OCI-LY3 (cell line): ENCODE data around the gene CLSTN2.

Source experiments
- H2AFZ ChIP-seq: fragments of 200-600, 300-600 bp; shearing (Covaris generic); 2 replicates; pipeline ENCODE4 v1.6.0; 2014; ENCODE audit warnings: antibody characterized with exemption, low read depth, low read length
- H3K27ac ChIP-seq: fragments of 200-600, 300-600 bp; sonication (generic); 2 replicates; pipeline ENCODE4 v1.5.1; 2014; ENCODE audit warnings: mild to moderate bottlenecking, low read length, moderate library complexity, mixed read lengths
- H3K27me3 ChIP-seq: fragments of 200-600, 300-600 bp; sonication (generic); 2 replicates; pipeline ENCODE4 v1.6.1; 2014; ENCODE audit warnings: low read depth, low read length, mixed read lengths
- H3K36me3 ChIP-seq: fragments of 200-600, 300-600 bp; sonication (generic); replicated peaks from 2 replicates; pipeline ENCODE3; 2014; ENCODE audit warnings: low read depth, low read length, mixed read lengths
- H3K4me1 ChIP-seq: fragments of 300-600, 200-600 bp; sonication (generic); 2 replicates; pipeline ENCODE4 v1.6.1; 2014; ENCODE audit warnings: low read length, mixed read lengths
- H3K4me2 ChIP-seq: fragments of 200-600, 300-600 bp; sonication (generic); 2 replicates; pipeline ENCODE4 v1.6.1; 2014; ENCODE audit warnings: low read length, mixed read lengths
- H3K4me3 ChIP-seq: fragments of 300-600, 200-600 bp; sonication (generic); 2 replicates; pipeline ENCODE4 v1.5.1; 2014; ENCODE audit warnings: antibody characterized with exemption, mild to moderate bottlenecking, low read length, moderate library complexity
- H3K79me2 ChIP-seq: fragments of 300-600, 200-600 bp; shearing (Covaris generic); 2 replicates; pipeline ENCODE4 v1.6.1; 2014; ENCODE audit warnings: mild to moderate bottlenecking, low read length, mixed read lengths
- H3K9ac ChIP-seq: fragments of 300-600, 200-600 bp; shearing (Covaris generic); 2 replicates; pipeline ENCODE4 v1.6.0; 2014; ENCODE audit warnings: mild to moderate bottlenecking, low read length, moderate library complexity
- H3K9me3 ChIP-seq: fragments of 200-600, 300-600 bp; shearing (Covaris generic); 2 replicates; pipeline ENCODE4 v1.6.1; 2014; ENCODE audit warnings: low read length, mixed read lengths; ENCODE audit not compliant: insufficient read depth
- H4K20me1 ChIP-seq: fragments of 200-600, 300-600 bp; sonication (generic); 2 replicates; pipeline ENCODE4 v1.6.1; 2016; ENCODE audit warnings: low read length, mixed read lengths; ENCODE audit not compliant: insufficient read depth
- CTCF ChIP-seq: fragments of 200-600, 300-600 bp; sonication (generic); IDR thresholded peaks from 2 replicates; pipeline ENCODE4 v1.5.1; 2014; ENCODE audit warnings: antibody characterized with exemption, low read length, low read depth
- EZH2phosphoT487 ChIP-seq: fragments of 200-600 bp; shearing (Covaris generic); IDR thresholded peaks from 2 replicates; pipeline ENCODE4 v1.6.1; 2018; ENCODE audit warnings: antibody characterized with exemption, mixed run types, low read depth

Gene CLSTN2

GRCh38 chr3:140341817-140342403, 406.9 kb downstream of the CLSTN2 start:
- no peaks in the 10 kb centered on the region for H3K36me3 ChIP-seq
- no peak overlapping the region for H2AFZ ChIP-seq
- no peak for TF ChIP-seq EZH2phosphoT487
- TF ChIP-seq CTCF, result no peak
- no peaks in the 10 kb centered on the region for H3K4me1 ChIP-seq
- no peak overlapping the region for H3K9ac ChIP-seq
- no peaks in the 10 kb centered on the region for H3K79me2 ChIP-seq
- H3K27ac ChIP-seq, result no peak overlapping the region
- H3K9me3 ChIP-seq, result no peaks in the 10 kb centered on the region
- no peak overlapping the region for H3K4me3 ChIP-seq
- no peaks in the 10 kb centered on the region for H4K20me1 ChIP-seq
- H3K4me2 ChIP-seq, result no peak overlapping the region
- H3K27me3 ChIP-seq, result peaks cover 4% of the 10 kb centered on the region; the same call in 1 of the 2 replicates

- TF ChIP-seq EZH2phosphoT487 (no peak), CTCF (no peak)
- Histone ChIP-seq H2AFZ (no peak overlapping the region), H3K79me2 (no peaks in the 10 kb centered on the region), H3K9ac (no peak overlapping the region), H3K4me1 (no peaks in the 10 kb centered on the region), H3K36me3 (no peaks in the 10 kb centered on the region), H3K4me3 (no peak overlapping the region), H3K4me2 (no peak overlapping the region), H3K9me3 (no peaks in the 10 kb centered on the region), H4K20me1 (no peaks in the 10 kb centered on the region), H3K27ac (no peak overlapping the region), H3K27me3 (no peaks in the 10 kb centered on the region)
Measured at GRCh38 chr3:140342668-140343067, 407.7 kb downstream of the CLSTN2 start.

GRCh38 chr3:140343211-140344081, 408.5 kb downstream of the CLSTN2 start:
- Histone ChIP-seq H3K4me1 (no peaks in the 10 kb centered on the region), H3K27me3 (no peaks in the 10 kb centered on the region), H3K4me3 (no peak overlapping the region), H3K9ac (no peak overlapping the region), H3K79me2 (no peaks in the 10 kb centered on the region), H3K27ac (no peak overlapping the region), H3K9me3 (peaks cover 7% of the 10 kb centered on the region; the same call in 1 of the 2 replicates), H2AFZ (no peak overlapping the region), H3K36me3 (peaks cover 2% of the 10 kb centered on the region), H3K4me2 (no peak overlapping the region), H4K20me1 (no peaks in the 10 kb centered on the region)
- TF ChIP-seq EZH2phosphoT487 (no peak), CTCF (no peak)

GRCh38 chr3:140344082-140344454, 409.1 kb downstream of the CLSTN2 start:
- no peak overlapping the region for H2AFZ ChIP-seq
- H3K27me3 ChIP-seq, result no peaks in the 10 kb centered on the region
- no peak overlapping the region for H3K9ac ChIP-seq
- no peak for TF ChIP-seq EZH2phosphoT487
- TF ChIP-seq CTCF, result no peak
- no peaks in the 10 kb centered on the region for H3K79me2 ChIP-seq
- H3K36me3 ChIP-seq, result peaks cover 6% of the 10 kb centered on the region
- peaks cover 10% of the 10 kb centered on the region; the same call in 1 of the 2 replicates for H3K9me3 ChIP-seq
- H3K4me1 ChIP-seq, result no peaks in the 10 kb centered on the region
- H3K4me2 ChIP-seq, result no peak overlapping the region
- H3K4me3 ChIP-seq, result no peak overlapping the region
- H3K27ac ChIP-seq, result no peak overlapping the region
- no peaks in the 10 kb centered on the region for H4K20me1 ChIP-seq
